Testis (tissue), 3 donors: ENCODE measurements around the gene CLCN4. TPM values are rescaled to one million over a fixed set of nuclear protein-coding genes. Genes with fewer than 3 reads are reported as not detected.

Source experiments
- DNase-seq: peaks from one replicate; pipeline ENCODE4 v3.0.0-alpha.2; 2019
- H3K27ac ChIP-seq, 2 donors: fragments of 200-600 bp; sonication (generic); one replicate each; pipeline ENCODE4 v1.5.1; 2019
- H3K27me3 ChIP-seq: fragments of 200-600 bp; sonication (generic); one replicate; pipeline ENCODE4 v1.5.1; 2019
- H3K36me3 ChIP-seq: fragments of 200-600 bp; sonication (generic); one replicate; pipeline ENCODE4 v1.5.1; 2017; ENCODE audit warnings: low read depth; ENCODE audit errors: missing control alignments
- H3K4me1 ChIP-seq: fragments of 200-600 bp; sonication (generic); one replicate; pipeline ENCODE4 v1.5.1; 2019
- H3K4me3 ChIP-seq, 2 donors: fragments of 200-600 bp; sonication (generic); one replicate each; pipeline ENCODE4 v1.5.1; 2017 to 2019
- H3K9me3 ChIP-seq: fragments of 200-600 bp; sonication (generic); one replicate; pipeline ENCODE4 v1.5.1; 2017
- POLR2A ChIP-seq: fragments of 450-650 bp; IDR thresholded peaks from one replicate; pipeline ENCODE4 v1.6.1; 2017; ENCODE audit warnings: antibody characterized with exemption, mild to moderate bottlenecking, moderate library complexity
- WGBS, 2 donors: methylation state at CpG; one replicate each; pipeline ENCODE4 v1.1.5; 2018; 5-methylcytosine and 5-hydroxymethylcytosine counted together
- intact Hi-C: fragments of 100-400 bp; cut with DNase I; formaldehyde crosslinking; loops from one replicate; pipeline ENCODE4 v1.15.1; 2023; ENCODE audit warnings: low total_unique reads
- polyA plus RNA-seq: library from polyadenylated mRNA; stranded (reverse); fragments of 350-450 nt; fragmentation: Illumina TruSeq; extraction: RNeasy Lipid Tissue Mini Kit (QIAGEN cat#74804); gene quantifications from one replicate; pipeline ENCODE4 v1.2.3, GENCODE V29; 2014; ENCODE audit warnings: low read depth, low replicate concordance; ENCODE audit not compliant: insufficient read depth
- total RNA-seq, 2 donors: library from RNA; depleted of rRNA; stranded (reverse); fragments of >200 nt; gene quantifications; one replicate each; pipeline ENCODE4 v1.2.3, GENCODE V29; 2016
- TF ChIP-seq, protein P1 (sequence below), 3 experiments: fragments of 450-650 bp in 2 of 3; fragments of 200-600 bp in 1 of 3; sonication (generic) in 1 of 3; IDR thresholded peaks; one replicate each; pipeline ENCODE4 v1.5.1; 2016 to 2019; ENCODE audit warnings: antibody characterized with exemption in 3 of 3, mild to moderate bottlenecking in 2 of 3, moderate library complexity in 1 of 3

The CLCN4 gene
- total and polyA plus RNA-seq, 3 donors from 2014 or later, result 5.1 to 11.6 (median 5.4) TPM

DNA sequence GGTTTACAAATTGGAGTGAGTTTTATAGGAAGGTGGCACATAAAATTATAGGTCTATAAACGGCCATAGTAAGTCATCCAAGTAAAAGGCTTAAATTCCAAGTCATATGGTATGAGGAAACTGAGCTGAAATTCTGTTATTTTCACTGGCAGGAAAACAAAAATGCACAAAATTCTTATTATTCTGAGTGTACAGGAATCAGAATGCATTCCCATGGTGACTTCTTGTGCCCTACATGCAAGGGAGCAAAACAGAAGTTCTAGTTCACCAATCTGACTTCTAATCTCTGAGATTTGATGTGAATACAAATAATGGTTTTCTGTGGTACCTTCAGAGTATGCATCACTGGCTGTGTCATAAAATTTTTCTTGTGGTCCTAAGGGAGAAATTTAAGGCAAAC, 102.9 kb downstream of the CLCN4 start:
- 33 to 50% methylated on average over 1 of the region's 1 CpG for WGBS, 2 donors
- no peaks in the 10 kb centered on the region for H3K27me3 ChIP-seq
- no peak overlapping the region for H3K4me3 ChIP-seq
- H3K36me3 ChIP-seq, result no peaks in the 10 kb centered on the region
- no peak for DNase-seq
- H3K9me3 ChIP-seq, result no peaks in the 10 kb centered on the region
- H3K27ac ChIP-seq, result no peak overlapping the region
- no peaks in the 10 kb centered on the region for H3K4me1 ChIP-seq
- intact Hi-C loops, result no loop called here
- TF ChIP-seq, protein P1, sequence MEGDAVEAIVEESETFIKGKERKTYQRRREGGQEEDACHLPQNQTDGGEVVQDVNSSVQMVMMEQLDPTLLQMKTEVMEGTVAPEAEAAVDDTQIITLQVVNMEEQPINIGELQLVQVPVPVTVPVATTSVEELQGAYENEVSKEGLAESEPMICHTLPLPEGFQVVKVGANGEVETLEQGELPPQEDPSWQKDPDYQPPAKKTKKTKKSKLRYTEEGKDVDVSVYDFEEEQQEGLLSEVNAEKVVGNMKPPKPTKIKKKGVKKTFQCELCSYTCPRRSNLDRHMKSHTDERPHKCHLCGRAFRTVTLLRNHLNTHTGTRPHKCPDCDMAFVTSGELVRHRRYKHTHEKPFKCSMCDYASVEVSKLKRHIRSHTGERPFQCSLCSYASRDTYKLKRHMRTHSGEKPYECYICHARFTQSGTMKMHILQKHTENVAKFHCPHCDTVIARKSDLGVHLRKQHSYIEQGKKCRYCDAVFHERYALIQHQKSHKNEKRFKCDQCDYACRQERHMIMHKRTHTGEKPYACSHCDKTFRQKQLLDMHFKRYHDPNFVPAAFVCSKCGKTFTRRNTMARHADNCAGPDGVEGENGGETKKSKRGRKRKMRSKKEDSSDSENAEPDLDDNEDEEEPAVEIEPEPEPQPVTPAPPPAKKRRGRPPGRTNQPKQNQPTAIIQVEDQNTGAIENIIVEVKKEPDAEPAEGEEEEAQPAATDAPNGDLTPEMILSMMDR (IDR thresholded peaks at IDR 0.05), result no peak
- no peak for TF ChIP-seq POLR2A

DNA sequence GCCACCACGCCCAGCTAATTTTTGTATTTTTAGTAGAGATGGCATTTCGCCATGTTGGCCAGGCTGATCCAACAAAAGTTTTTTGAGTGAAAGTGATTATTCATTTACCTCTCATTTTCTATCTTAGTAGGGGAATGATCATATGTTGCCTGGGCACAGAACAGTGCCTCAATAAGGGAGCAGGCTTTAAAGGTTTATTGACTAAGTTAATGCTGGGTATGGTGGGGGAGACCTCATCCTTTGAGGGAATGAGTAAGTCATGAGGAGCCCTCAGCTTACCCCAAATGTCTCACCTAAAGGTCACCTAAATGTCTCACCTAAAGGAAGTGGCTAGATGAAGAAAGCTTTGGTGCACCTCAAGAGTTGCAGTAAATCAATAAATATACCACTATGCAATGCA, 109.0 kb downstream of the CLCN4 start:
- DNase-seq, result no peak
- Histone ChIP-seq H3K4me3 (no peak overlapping the region), H3K9me3 (no peaks in the 10 kb centered on the region), H3K27me3 (no peaks in the 10 kb centered on the region), H3K36me3 (no peaks in the 10 kb centered on the region), H3K27ac (no peak overlapping the region), H3K4me1 (no peaks in the 10 kb centered on the region)
- intact Hi-C loops, result no loop called here
- WGBS, 2 donors, result 94 to 100% methylated on average over 2 of the region's 2 CpGs
- no peak for TF ChIP-seq POLR2A

DNA sequence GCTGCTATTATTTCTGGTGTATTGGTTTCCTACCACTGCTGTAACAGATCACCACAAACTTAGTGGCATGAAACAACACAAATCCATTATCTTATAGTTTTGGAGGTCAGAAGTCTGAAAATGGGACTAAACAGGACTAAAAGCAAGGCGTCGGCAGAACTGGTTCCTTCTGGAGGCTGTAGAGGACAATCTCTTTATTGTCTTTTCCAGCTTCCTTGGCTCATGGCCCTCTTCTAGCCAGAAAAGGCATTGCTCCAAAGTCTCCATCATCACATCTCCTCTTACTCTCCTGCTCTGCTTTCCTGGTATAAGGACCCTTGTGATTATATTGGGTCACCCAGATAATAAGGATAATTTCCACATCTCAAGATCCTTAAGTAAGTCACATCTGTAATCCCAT, 121.9 kb downstream of the CLCN4 start:
- Histone ChIP-seq H3K9me3 (no peaks in the 10 kb centered on the region), H3K27ac (no peak overlapping the region), H3K36me3 (no peaks in the 10 kb centered on the region), H3K4me1 (no peaks in the 10 kb centered on the region), H3K4me3 (no peak overlapping the region), H3K27me3 (no peaks in the 10 kb centered on the region)
- no peak for DNase-seq
- WGBS, 2 donors, result 64 to 75% methylated on average over 2 of the region's 2 CpGs
- intact Hi-C loops, result no loop called here
- no peak for TF ChIP-seq POLR2A
- TF ChIP-seq, protein P1 (IDR thresholded peaks at IDR 0.05), result no peak

DNA sequence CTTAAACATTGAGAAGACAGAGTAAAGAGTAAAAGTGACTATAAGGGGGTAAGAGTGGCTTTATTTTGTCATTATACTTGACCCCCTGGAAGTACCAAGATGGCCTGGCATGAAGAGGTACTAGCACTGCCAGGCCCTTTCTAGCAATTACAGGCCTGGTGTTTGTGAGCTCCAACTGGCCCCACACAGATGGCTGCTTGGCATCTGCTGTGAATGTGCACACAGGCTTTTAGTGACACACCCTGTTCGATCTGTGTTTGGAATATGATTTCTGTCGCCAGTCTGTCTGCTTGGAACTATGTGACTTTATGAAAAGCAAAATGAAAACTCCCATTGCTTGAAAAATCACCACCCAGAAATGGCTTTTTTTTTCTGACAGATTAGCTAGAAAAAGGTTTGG, 123.3 kb downstream of the CLCN4 start:
- intact Hi-C loops, result no loop called here
- WGBS, 2 donors, result 68 to 76% methylated on average over 2 of the region's 2 CpGs

DNA sequence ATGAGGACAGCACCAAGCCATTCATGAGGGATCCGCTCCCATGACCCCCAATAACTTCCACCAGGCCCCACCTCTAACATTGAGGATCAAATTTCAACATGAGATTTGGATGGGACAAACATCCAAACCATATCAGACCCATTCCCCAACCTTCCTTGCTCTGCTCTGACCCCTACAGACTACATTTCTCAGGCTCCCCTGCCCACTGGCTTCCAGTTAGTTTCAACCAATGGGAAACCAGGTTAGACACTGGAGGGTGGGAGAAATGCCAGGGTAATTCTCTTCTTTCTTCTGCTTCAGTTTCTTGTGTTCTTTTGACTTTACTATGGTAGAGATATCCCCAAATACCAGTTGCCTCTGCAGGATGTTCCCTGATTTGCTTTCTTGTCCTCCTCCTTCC, 125.7 kb downstream of the CLCN4 start:
- WGBS, 2 donors, result 90% methylated on average over 1 of the region's 1 CpG; no CpG with 5 or more reads in 1 of the 2 donors
- DNase-seq, result no peak
- Histone ChIP-seq H3K4me1 (no peaks in the 10 kb centered on the region), H3K27me3 (no peaks in the 10 kb centered on the region), H3K27ac (no peak overlapping the region), H3K9me3 (no peaks in the 10 kb centered on the region), H3K36me3 (no peaks in the 10 kb centered on the region), H3K4me3 (no peak overlapping the region)
- intact Hi-C loops, result no loop called here
- TF ChIP-seq, protein P1 (IDR thresholded peaks at IDR 0.05), result no peak
- TF ChIP-seq POLR2A, result no peak

More for the DNA sequence above, 123.3 kb downstream of the CLCN4 start:
- Histone ChIP-seq H3K4me1 (no peaks in the 10 kb centered on the region), H3K9me3 (no peaks in the 10 kb centered on the region), H3K27me3 (no peaks in the 10 kb centered on the region), H3K4me3 (no peak overlapping the region), H3K27ac (no peak overlapping the region), H3K36me3 (no peaks in the 10 kb centered on the region)
- no peak for TF ChIP-seq POLR2A
- TF ChIP-seq, protein P1 (IDR thresholded peaks at IDR 0.05), result no peak
- no peak for DNase-seq
